HUES48 (cell line): ENCODE data around the gene CALCOCO2.
"Not testable (repeated sequence)": the region's sequence is repeated elsewhere in the genome, so short reads cannot be mapped to it uniquely, and the experiment has no call there.

Source experiments
- H3K27ac ChIP-seq: one replicate; pipeline ENCODE4 v1.7.0; 2013; ENCODE audit warnings: low read depth, low read length, inconsistent platforms
- H3K27me3 ChIP-seq: 2 replicates; pipeline ENCODE4 v1.6.1; 2013; ENCODE audit warnings: mild to moderate bottlenecking, low read length; ENCODE audit not compliant: control insufficient read depth, insufficient read depth
- H3K36me3 ChIP-seq: 2 replicates; pipeline ENCODE4 v1.6.1; 2013; ENCODE audit warnings: low read length; ENCODE audit not compliant: control insufficient read depth, insufficient read depth
- H3K4me1 ChIP-seq: 2 replicates; pipeline ENCODE4 v1.6.1; 2013; ENCODE audit warnings: mild to moderate bottlenecking, low read length; ENCODE audit not compliant: control insufficient read depth, insufficient read depth
- H3K4me3 ChIP-seq: 2 replicates; pipeline ENCODE4 v1.5.1; 2013; ENCODE audit warnings: mild to moderate bottlenecking, low read depth, low read length
- H3K9ac ChIP-seq: 2 replicates; pipeline ENCODE4 v1.6.1; 2013; ENCODE audit warnings: mild to moderate bottlenecking, low read depth, low read length, moderate library complexity
- H3K9me3 ChIP-seq: 2 replicates; pipeline ENCODE4 v1.6.1; 2013; ENCODE audit warnings: low read length; ENCODE audit not compliant: control insufficient read depth, insufficient read depth

Gene CALCOCO2

DNA sequence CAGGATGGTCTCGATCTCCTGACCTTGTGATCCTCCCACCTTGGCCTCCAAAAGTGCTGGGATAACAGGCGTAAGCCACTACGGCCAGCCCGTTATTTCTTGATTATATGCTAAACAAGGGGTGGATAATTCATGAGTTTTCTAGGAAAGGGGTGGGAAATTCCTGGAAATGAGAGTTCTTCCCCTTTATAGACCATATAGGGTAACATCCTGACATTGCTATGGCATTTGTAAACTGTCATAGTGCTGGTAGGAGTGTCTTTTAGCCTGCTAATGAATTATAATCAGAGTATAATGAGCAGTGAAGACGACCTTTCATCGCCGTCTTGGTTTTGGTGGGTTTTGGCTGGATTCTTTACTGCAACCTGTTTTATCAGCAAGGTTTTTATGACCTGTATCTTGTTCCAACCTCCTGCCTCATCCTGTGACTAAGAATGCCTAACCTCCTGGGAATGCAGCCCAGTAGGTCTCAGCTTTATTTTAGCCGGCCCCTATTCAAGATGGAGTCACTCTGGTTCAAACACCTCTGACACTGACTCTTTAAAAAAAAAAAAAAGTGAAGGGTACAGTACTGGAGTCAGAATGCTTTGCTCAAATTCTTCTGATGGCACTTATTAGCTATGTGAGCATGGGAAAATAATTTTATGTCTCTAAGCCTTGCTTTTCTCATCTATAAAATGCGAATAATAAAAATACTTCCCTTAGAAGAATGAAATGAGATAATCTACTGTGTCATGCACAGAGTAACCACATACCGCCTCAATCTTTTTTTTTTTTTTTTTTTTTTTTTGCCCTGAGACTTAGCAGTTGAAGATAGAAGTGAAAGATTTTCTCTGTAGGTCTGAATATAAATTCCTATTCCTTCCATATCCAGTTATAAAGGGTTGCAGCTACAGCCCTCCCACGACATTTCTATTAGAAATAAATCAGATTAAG lies 5.1 kb upstream of the CALCOCO2 start:
- Histone ChIP-seq H3K9me3 (no peaks in the 10 kb centered on the region), H3K27me3 (no peaks in the 10 kb centered on the region), H3K4me3 (no peak overlapping the region), H3K4me1 (no peaks in the 10 kb centered on the region), H3K9ac (no peak overlapping the region), H3K36me3 (no peaks in the 10 kb centered on the region), H3K27ac (no peak overlapping the region)

DNA sequence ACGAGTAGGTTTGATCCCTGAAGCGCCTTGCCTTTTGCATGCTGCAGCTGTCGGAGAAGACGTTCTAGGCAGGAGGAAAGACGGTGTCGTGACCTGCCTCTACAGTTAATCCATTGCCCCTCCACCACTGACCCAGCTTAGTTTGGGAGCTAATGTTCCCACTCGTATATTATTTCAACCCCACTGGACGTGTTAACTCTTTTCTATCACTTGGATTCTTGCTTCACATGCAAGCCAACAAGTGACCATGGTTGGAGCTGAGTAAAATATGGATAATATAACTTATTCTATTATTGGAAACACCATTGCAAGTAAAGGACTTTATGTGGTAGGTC lies 681 bp downstream of the CALCOCO2 start:
- no peaks in the 10 kb centered on the region for H3K9me3 ChIP-seq
- H3K4me1 ChIP-seq: no peaks in the 10 kb centered on the region
- no peaks in the 10 kb centered on the region for H3K27me3 ChIP-seq
- peak overlapping the region; percentile 32; the same call in 1 of the 2 replicates for H3K9ac ChIP-seq
- peak overlapping the region; percentile 90 for H3K4me3 ChIP-seq
- H3K27ac ChIP-seq: no peak overlapping the region
- no peaks in the 10 kb centered on the region for H3K36me3 ChIP-seq

DNA sequence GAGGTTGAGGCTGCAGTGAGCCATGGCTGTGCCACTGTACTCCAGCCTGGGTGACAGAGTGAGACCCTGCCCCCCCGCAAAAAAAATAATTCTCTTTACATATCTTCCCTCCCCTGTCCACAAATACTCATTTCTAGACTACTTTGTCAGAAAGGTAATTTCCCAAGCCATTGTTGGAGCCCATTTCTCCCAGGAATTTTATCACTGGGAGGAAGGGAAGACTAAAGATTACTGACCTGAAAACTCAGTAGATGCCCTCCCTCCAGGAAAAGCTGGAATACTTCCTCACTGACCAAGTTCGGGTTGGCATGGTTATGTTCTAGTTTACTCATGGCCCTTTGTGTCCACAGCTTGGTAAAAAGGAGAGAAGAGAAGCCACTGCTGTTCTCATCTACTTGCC lies 4.1 kb downstream of the CALCOCO2 start:
- Histone ChIP-seq H3K4me3 (no peak overlapping the region), H3K36me3 (no peaks in the 10 kb centered on the region), H3K27me3 (no peaks in the 10 kb centered on the region), H3K4me1 (no peaks in the 10 kb centered on the region), H3K27ac (no peak overlapping the region), H3K9me3 (no peaks in the 10 kb centered on the region), H3K9ac (no peak overlapping the region)

DNA sequence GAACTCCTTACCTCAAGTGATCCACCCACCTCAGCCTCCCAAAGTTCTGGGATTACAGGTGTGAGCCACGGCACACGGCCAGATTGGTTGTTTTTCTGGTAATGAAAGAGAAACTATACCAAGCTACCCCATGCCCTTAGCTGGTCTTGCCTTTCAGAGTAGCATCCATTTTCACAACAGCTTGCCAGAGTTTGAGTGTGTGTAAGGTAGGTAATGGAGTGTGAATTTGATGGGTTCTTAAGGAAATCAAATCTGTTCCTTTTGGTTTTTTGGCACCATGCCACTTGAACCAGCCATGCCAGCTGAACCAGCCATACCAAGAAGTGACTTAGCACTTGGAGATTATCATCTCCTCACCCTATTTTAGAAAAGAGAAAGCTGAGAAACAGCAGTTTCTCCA lies 5.1 kb downstream of the CALCOCO2 start:
- Histone ChIP-seq H3K4me3 (no peak overlapping the region), H3K9me3 (no peaks in the 10 kb centered on the region), H3K36me3 (no peaks in the 10 kb centered on the region), H3K9ac (no peak overlapping the region), H3K4me1 (no peaks in the 10 kb centered on the region), H3K27ac (no peak overlapping the region), H3K27me3 (no peaks in the 10 kb centered on the region)

DNA sequence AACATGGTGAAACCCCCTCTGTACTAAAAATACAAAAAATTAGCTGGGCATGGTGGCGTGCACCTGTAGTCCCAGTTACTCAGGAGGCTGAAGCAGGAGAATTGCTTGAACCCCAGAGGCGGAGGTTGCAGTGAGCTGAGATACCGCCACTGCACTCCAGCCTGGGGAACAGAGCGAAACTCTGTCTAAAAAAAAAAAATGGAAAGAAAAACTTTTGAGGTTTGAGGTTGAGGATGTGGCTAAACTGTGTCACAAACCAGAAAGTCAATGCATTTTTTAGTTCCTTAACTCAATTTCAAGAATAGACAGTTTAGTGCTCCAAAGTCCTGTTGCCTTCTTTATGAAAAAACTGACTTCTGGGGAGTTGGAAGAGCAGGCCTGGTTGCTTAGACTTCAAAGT lies 6.6 kb downstream of the CALCOCO2 start:
- H3K9ac ChIP-seq, H3K9me3 ChIP-seq, H3K4me3 ChIP-seq, H3K36me3 ChIP-seq, H3K27ac ChIP-seq, H3K27me3 ChIP-seq, H3K4me1 ChIP-seq: not testable (repeated sequence)

DNA sequence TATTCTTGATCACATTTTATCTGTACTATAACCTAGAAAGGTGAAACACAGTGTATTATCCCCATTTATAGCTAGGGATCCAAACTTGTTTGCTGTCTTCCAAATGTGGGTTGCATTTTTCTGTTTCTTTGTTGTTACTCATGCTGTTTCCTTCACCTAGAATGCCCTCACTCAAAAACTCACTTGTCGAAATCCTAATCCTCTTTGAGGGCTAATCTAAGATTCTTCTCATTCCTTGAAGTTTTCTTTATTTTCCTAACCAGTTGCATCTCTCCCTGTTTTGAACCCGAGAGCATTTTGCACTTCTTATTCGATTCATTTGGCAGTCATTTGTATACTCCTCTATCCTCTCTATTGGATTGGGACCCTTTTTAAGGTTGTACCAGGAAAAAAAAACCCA lies 9.6 kb downstream of the CALCOCO2 start:
- no peak overlapping the region for H3K27ac ChIP-seq
- H3K4me1 ChIP-seq: no peaks in the 10 kb centered on the region
- H3K9ac ChIP-seq: no peak overlapping the region
- H3K4me3 ChIP-seq: no peak overlapping the region
- H3K27me3 ChIP-seq: no peaks in the 10 kb centered on the region
- H3K36me3 ChIP-seq: peaks cover 9% of the 10 kb centered on the region
- no peaks in the 10 kb centered on the region for H3K9me3 ChIP-seq

DNA sequence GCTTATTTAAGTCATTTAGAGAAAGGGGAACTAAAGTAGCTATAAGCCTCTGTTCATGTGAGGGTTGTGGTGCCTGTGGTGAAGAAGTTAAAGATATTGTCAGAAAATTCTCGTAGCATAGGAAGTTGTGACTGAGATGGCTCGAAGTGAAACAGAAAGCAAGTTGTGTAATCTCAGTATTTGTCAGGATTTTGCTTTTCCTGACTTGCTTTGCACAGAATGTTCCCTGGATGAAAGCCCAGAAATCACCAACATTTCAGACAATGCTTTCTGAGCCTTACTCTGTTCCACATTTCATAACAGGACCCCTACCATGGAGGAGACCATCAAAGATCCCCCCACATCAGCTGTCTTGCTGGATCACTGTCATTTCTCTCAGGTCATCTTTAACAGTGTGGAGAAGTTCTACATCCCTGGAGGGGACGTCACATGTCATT lies 10.6 kb downstream of the CALCOCO2 start:
- Histone ChIP-seq H3K27me3 (no peaks in the 10 kb centered on the region), H3K4me3 (no peak overlapping the region), H3K27ac (no peak overlapping the region), H3K4me1 (no peaks in the 10 kb centered on the region), H3K36me3 (peaks cover 9% of the 10 kb centered on the region), H3K9me3 (no peaks in the 10 kb centered on the region), H3K9ac (no peak overlapping the region)

DNA sequence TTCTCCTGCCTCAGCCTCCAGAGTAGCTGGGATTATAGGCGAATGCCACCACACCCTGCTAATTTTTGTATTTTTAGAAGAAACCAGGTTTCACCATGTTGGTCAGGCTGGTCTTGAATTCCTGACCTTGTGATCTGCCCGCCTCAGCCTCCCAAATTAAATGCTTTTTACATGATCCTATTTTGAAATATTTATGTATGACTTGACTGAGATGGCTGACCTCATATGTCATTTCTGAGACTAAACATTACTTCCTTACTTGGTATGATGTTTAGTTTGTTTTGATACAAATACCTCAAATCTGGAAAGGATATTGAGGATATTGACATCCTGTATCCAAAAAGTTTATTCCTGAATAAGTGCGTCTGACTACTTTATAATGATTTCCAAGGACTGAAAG lies 11.9 kb downstream of the CALCOCO2 start:
- Histone ChIP-seq H3K36me3 (peaks cover 9% of the 10 kb centered on the region), H3K9ac (no peak overlapping the region)

DNA sequence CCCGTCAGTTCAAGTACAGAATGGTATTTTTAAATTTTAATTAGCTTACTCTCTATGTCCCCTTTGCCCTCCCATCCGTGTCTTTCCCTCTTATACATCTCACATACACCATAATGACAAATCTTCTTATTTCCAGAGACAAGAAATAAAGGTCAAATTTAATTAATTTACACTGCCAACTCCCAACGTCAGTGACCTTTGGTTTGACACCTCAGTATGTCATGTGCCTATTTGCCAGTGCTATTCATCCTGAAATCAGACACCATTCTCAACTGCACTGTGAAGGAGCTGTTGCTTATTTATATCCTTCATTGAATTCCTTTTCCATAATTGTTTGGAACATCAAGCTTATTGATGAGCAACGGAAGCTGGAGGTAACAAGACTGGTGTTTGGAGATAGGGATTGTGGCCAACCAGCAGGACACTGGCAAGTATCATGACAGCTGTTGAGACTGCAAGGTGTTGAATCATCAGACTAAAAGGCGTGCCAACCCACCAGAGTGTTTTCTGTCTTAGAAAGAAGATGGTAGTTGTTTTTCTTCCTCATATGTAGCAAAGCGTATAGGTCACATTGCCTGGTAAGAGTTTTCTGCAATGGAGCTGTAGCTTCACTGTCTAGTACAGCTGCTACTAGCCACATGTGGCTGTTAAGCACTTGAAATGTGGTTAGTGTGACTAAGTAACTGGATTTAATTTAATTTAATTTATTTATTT lies 12.5 kb downstream of the CALCOCO2 start:
- Histone ChIP-seq H3K27me3 (no peaks in the 10 kb centered on the region), H3K36me3 (peaks cover 9% of the 10 kb centered on the region), H3K27ac (no peak overlapping the region), H3K9ac (no peak overlapping the region), H3K9me3 (no peaks in the 10 kb centered on the region), H3K4me1 (no peaks in the 10 kb centered on the region), H3K4me3 (no peak overlapping the region)

More for the DNA sequence above, 11.9 kb downstream of the CALCOCO2 start:
- Histone ChIP-seq H3K4me3 (no peak overlapping the region), H3K27ac (no peak overlapping the region), H3K4me1 (no peaks in the 10 kb centered on the region), H3K27me3 (no peaks in the 10 kb centered on the region), H3K9me3 (no peaks in the 10 kb centered on the region)

DNA sequence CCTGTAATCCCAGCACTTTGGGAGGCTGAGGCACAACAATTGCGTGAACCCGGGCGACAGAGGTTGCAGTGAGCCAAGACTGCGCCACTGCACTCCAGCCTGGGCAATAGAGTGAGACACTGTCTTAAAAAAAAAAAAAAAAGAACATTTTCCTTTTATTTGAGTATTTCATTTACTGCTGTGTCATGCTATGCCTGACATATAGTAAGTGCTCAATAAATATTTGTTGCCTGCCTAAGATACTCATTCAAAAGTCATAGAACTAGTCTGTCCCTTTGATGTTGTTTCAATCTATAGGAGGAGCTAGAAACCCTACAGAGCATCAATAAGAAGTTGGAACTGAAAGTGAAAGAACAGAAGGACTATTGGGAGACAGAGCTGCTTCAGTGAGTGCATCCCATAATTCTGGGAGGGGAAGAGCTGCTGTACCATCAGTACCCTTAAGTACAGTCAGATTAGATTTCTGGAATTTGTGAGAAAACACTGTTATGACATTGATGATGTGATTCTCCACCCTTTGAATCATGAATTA lies 20.0 kb downstream of the CALCOCO2 start:
- Histone ChIP-seq H3K27me3 (no peaks in the 10 kb centered on the region), H3K4me1 (no peaks in the 10 kb centered on the region), H3K9me3 (no peaks in the 10 kb centered on the region), H3K36me3 (peaks cover 17% of the 10 kb centered on the region), H3K4me3 (no peak overlapping the region), H3K9ac (no peak overlapping the region), H3K27ac (no peak overlapping the region)
